CD8-positive, alpha-beta memory T cell (primary cell): Measurements from ENCODE around the gene VAMP2. TPM values are rescaled to one million over a fixed set of nuclear protein-coding genes. Genes with fewer than 3 reads are reported as not detected.

Source experiments
- CTCF ChIA-PET: fragments of 350-600 bp; sonication (Branson Sonifier 250); formaldehyde crosslinking; loops from one replicate; lab custom pipeline; 2021; ENCODE audit warnings: antibody characterized with exemption; lab: Charles Lee
- POLR2A ChIA-PET: fragments of 350-600 bp; sonication (Branson Sonifier 250); formaldehyde crosslinking; loops from one replicate; lab custom pipeline; 2021; ENCODE audit warnings: antibody characterized with exemption; lab: Charles Lee
- DNase-seq, 5 donors: peaks; one replicate each; pipeline versions ENCODE4 v3.0.0 to v3.0.0-alpha.2; 2020 to 2022; ENCODE audit warnings: mixed read lengths in 1 of 5
- H3K27ac ChIP-seq: one replicate; pipeline ENCODE4 v1.7.0; 2013; ENCODE audit warnings: low read depth, mild to moderate bottlenecking, low read length, moderate library complexity
- H3K27me3 ChIP-seq: 2 replicates; pipeline ENCODE4 v1.7.0; 2013; ENCODE audit warnings: low read length, mild to moderate bottlenecking; ENCODE audit not compliant: insufficient read depth, poor library complexity, severe bottlenecking
- H3K36me3 ChIP-seq: 2 replicates; pipeline ENCODE4 v1.7.0; 2013; ENCODE audit warnings: mild to moderate bottlenecking, low read length, moderate library complexity; ENCODE audit not compliant: insufficient read depth
- H3K4me1 ChIP-seq: 2 replicates; pipeline ENCODE4 v1.7.0; 2013; ENCODE audit warnings: mild to moderate bottlenecking, low read length, moderate library complexity; ENCODE audit not compliant: insufficient read depth
- H3K4me3 ChIP-seq: 2 replicates; pipeline ENCODE4 v1.7.0; 2013; ENCODE audit warnings: mild to moderate bottlenecking, low read length
- H3K9me3 ChIP-seq: 2 replicates; pipeline ENCODE4 v1.7.0; 2013; ENCODE audit warnings: mild to moderate bottlenecking, low read length
- H3K27ac Mint-ChIP-seq, 8 donors: one replicate each; pipeline ENCODE4 v1.8.0; 2020 to 2021; ENCODE audit warnings: mixed read lengths in 8 of 8, mild to moderate bottlenecking in 6 of 8, inconsistent platforms in 3 of 8, moderate library complexity in 3 of 8
- H3K27me3 Mint-ChIP-seq, 2 donors: one replicate each; pipeline ENCODE4 v1.8.0; 2020 to 2021; ENCODE audit warnings: mixed read lengths in 2 of 2, mild to moderate bottlenecking in 1 of 2, moderate library complexity in 1 of 2
- H3K36me3 Mint-ChIP-seq, 3 donors: one replicate each; pipeline ENCODE4 v1.8.0; 2020 to 2021; ENCODE audit warnings: mixed read lengths in 3 of 3, inconsistent platforms in 1 of 3, mild to moderate bottlenecking in 1 of 3
- H3K4me1 Mint-ChIP-seq, 3 donors: one replicate each; pipeline ENCODE4 v1.8.0; 2020 to 2021; ENCODE audit warnings: mixed read lengths in 3 of 3, inconsistent platforms in 1 of 3, mild to moderate bottlenecking in 1 of 3
- H3K4me3 Mint-ChIP-seq, 7 donors: one replicate each; pipeline ENCODE4 v1.8.0; 2020 to 2021; ENCODE audit warnings: mixed read lengths in 7 of 7, mild to moderate bottlenecking in 6 of 7, moderate library complexity in 4 of 7, inconsistent platforms in 2 of 7
- H3K9me3 Mint-ChIP-seq, 5 donors: one replicate each; pipeline ENCODE4 v1.8.0; 2020 to 2022; ENCODE audit warnings: mixed read lengths in 5 of 5, mild to moderate bottlenecking in 3 of 5, moderate library complexity in 2 of 5, inconsistent platforms in 1 of 5
- polyA plus RNA-seq: library from polyadenylated mRNA; unstranded; fragments of 300-500 nt; fragmentation: Illumina TruSeq; gene quantifications from one replicate; pipeline ENCODE4 v1.2.3, GENCODE V29; 2021
- total RNA-seq, 2 experiments: library from RNA; stranded (reverse); gene quantifications; one replicate each; pipeline ENCODE4 v1.2.3, GENCODE V29; 2021

Gene VAMP2
- total and polyA plus RNA-seq, 3 experiments from 2014 or later = 38.3 to 98.3 (median 41.0) TPM

DNA sequence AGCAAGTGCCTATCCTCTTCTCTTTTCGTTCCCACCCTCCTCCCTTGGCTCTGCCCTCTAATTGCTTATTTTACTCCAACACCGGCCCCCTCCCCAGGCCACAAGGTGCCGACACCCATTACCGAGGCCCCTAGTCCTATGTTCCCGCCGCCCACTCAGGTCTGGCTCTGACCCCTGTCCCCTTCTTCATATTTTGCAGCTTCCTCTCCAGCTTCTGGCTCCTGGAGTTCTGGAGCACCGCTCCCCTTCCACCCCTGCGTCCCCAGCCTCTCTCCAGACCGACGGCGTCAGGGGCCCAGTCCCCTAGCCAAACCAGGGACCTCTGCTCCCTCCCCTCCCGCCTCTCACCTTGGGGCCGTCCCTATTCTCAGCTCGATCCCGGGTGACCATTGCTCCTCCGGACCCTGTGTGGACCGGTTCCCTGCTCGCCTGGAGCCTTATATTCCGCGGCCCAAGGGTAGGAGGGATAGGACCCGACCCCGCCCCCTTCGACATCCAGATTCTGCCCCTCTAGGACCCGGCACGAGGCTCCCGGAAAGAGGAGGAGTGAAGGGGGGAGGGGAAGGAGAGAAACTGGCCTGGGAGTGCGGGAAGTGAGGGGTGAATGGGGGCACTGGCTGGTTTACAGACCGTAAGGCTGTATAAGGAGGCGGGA is 38.9 kb downstream of the VAMP2 start, which contains the start of gene HES7:
Gene HES7, minus strand, starts transcription at position 412 of the 655 bp plus-strand sequence. Its CDS starts 22 bp downstream, at position 390.
- ChIA-PET CTCF (interaction anchor here (0.6 to 2.7 kb wide), 11 partner anchors 9 to 124 kb away, joined by 3 to 19 read pairs (median 4); partner anchors contain the start of gene CTC1), POLR2A (interaction anchor here (0.5 to 2.4 kb wide), 7 partner anchors 15 to 258 kb away, joined by 3 to 9 read pairs (median 4); partner anchors contain the start of gene CTC1)
- H3K36me3 Mint-ChIP-seq = peaks cover 0 to 20% (median 0%) of the 10 kb centered on the region in 3 donors
- peak within 1 kb of the TSS; percentile 84 to 94 (median 90) for H3K4me3 Mint-ChIP-seq
- no peak within 1 kb of the TSS for H3K27ac ChIP-seq
- no peaks in the 10 kb centered on the region for H3K36me3 ChIP-seq
- H3K4me1 ChIP-seq = peaks cover 57% of the 10 kb centered on the region
- peak within 1 kb of the TSS; percentile 33 to 86 (median 82) for H3K27ac Mint-ChIP-seq
- peaks cover 0 to 16% (median 7%) of the 10 kb centered on the region in 5 donors for H3K9me3 Mint-ChIP-seq
- H3K27me3 Mint-ChIP-seq = peaks cover 25 to 52% of the 10 kb centered on the region in 2 donors
- H3K4me3 ChIP-seq = peak within 1 kb of the TSS; percentile 91
- H3K4me1 Mint-ChIP-seq = peaks cover 63 to 78% (median 74%) of the 10 kb centered on the region in 3 donors
- no peaks in the 10 kb centered on the region for H3K9me3 ChIP-seq
- no peak for DNase-seq
- H3K27me3 ChIP-seq = peaks cover 7% of the 10 kb centered on the region

DNA sequence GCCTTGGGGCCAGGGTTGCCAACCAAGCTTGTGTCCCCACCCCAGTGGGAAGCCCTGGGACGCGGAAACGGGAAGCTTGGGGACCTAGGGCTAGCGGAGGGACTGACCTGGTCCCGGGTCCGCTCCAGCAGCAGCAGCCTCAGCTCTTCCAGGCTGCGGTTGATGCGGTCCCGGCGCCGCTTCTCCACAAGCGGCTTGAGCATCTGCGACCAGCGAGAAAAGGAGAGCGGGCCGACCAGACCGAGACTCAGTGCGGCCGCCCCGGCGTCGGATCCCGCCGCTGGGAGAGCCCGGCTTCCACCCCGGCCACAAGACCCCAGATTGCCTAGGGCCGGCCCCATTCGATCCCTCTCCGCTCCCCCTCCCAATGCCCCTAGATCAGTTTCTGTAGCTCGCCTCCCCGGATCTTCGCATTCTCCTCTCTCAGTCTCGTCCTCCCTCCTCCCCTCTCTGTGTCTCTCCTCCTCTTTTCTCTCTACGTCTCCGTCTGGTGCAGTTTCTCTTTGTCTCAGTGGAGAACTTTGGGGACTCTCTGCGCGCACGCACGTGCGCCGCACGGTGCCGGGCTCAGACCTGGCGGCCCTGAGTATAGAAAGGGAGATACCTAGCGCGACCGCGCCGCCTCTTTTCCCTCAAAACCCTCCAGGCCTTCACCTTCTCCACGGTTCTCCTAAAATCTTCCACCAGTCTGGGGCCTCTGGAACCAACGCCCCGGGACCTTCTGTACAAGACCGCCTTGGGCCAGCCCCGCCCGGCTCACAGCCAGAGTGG is 39.6 kb downstream of the VAMP2 start:
- H3K9me3 Mint-ChIP-seq = peaks cover 0 to 17% (median 8%) of the 10 kb centered on the region in 5 donors
- Histone ChIP-seq H3K4me1 (peaks cover 63% of the 10 kb centered on the region), H3K27ac (no peak overlapping the region), H3K36me3 (no peaks in the 10 kb centered on the region), H3K9me3 (no peaks in the 10 kb centered on the region), H3K27me3 (peaks cover 7% of the 10 kb centered on the region), H3K4me3 (peak overlapping the region; percentile 91)
- POLR2A ChIA-PET = interaction anchor here (0.5 to 2.4 kb wide), 7 partner anchors 14 to 258 kb away, joined by 3 to 9 read pairs (median 3); no protein-coding TSS in a partner anchor
- peaks cover 69 to 85% (median 81%) of the 10 kb centered on the region in 3 donors for H3K4me1 Mint-ChIP-seq
- peak overlapping the region in 7 of 8 donors; percentile 8 to 85 (median 58) for H3K27ac Mint-ChIP-seq
- H3K36me3 Mint-ChIP-seq = peaks cover 0 to 24% (median 0%) of the 10 kb centered on the region in 3 donors
- H3K27me3 Mint-ChIP-seq = peaks cover 27 to 59% of the 10 kb centered on the region in 2 donors
- H3K4me3 Mint-ChIP-seq = peak overlapping the region; percentile 84 to 94 (median 90)
- CTCF ChIA-PET = interaction anchor here (0.7 to 2.7 kb wide), 5 partner anchors 10 to 177 kb away, joined by 3 to 19 read pairs (median 7); no protein-coding TSS in a partner anchor
- DNase-seq = peak in 3 of 5 donors; percentile 41 to 59 (median 49)

DNA sequence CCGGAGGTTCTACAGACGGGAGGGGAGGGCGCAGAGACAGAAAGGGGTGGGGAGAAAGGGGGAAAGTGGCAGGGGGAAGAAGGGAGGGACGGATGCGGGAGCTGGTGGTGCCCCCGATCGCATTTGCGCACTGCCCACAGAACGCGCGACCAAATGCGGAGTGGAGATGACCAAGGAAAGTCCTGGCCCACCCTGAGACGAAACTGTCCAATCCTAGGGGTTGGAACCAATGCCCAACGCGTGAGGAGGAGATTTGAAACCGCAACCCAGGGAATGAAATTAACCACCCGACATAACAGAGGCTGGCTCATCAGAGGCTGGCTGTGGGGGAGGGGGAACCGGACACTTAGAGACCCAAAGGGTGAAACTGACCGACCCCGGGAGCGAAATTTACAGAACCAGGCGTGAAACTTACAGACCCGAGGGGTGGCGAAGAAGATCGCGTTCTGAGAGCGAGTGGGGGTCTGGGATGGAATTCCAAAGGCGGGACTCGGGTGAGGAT is 40.3 kb downstream of the VAMP2 start:
- Histone ChIP-seq H3K27me3 (peaks cover 7% of the 10 kb centered on the region), H3K36me3 (no peaks in the 10 kb centered on the region), H3K4me1 (peaks cover 69% of the 10 kb centered on the region), H3K27ac (no peak overlapping the region), H3K4me3 (peak overlapping the region; percentile 91), H3K9me3 (no peaks in the 10 kb centered on the region)
- H3K9me3 Mint-ChIP-seq = peaks cover 0 to 17% (median 8%) of the 10 kb centered on the region in 5 donors
- H3K4me1 Mint-ChIP-seq = peaks cover 74 to 91% (median 87%) of the 10 kb centered on the region in 3 donors
- ChIA-PET POLR2A (interaction anchor here (0.5 to 2.4 kb wide), 7 partner anchors 13 to 99 kb away, joined by 3 to 9 read pairs (median 3); no protein-coding TSS in a partner anchor), CTCF (interaction anchor here (0.7 to 2.7 kb wide), 8 partner anchors 10 to 178 kb away, joined by 3 to 19 read pairs (median 4); no protein-coding TSS in a partner anchor)
- peak overlapping the region; percentile 84 to 94 (median 90) for H3K4me3 Mint-ChIP-seq
- DNase-seq = peak in 1 of 5 donors; percentile 12
- peak overlapping the region in 4 of 8 donors; percentile 14 to 85 (median 58) for H3K27ac Mint-ChIP-seq
- peaks cover 28 to 59% of the 10 kb centered on the region in 2 donors for H3K27me3 Mint-ChIP-seq
- H3K36me3 Mint-ChIP-seq = peaks cover 0 to 24% (median 0%) of the 10 kb centered on the region in 3 donors

DNA sequence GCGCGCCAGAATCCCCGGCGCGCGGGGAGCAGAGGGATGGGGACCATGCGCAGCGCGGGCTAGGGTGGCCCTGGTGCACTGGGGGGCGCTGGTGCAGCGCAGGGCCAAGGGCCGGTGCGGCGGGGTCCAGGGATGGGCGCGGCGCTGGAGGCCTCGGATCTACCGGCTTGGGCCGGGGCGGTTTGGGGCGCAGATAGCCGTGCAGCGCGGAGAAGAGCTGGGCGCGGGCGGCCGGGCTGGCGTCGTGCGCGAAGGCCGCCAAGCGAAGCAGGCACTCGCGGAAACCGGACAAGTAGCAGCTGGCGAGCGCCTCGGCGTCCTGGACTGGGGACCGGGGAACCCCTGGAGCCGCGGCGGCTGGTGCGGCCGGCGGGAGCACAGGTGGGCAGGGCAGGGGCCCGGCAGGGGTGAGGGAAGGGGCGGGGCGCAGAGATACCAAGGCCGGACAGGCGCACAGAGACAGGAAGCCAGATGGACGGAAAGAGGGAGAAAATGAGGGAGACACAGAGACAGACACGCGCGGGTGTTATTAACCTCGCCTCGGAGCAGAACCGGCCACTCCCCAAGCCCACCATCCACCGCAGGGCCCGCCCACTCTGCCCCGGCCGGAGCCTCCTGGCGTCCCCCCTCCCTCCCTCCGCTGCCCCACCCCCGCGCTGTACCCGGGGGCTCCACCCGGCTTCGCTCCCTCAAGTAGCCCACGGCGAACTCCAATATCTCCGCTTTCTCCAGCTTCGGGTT is 40.9 kb downstream of the VAMP2 start:
- H3K4me3 ChIP-seq = peak overlapping the region; percentile 91
- H3K9me3 ChIP-seq = no peaks in the 10 kb centered on the region
- DNase-seq = peak in 2 of 5 donors; percentile 36 to 43
- ChIA-PET CTCF (interaction anchor here (0.7 to 1.7 kb wide), 6 partner anchors 11 to 179 kb away, joined by 3 to 7 read pairs (median 4); no protein-coding TSS in a partner anchor), POLR2A (interaction anchor here (0.6 to 2.4 kb wide), 4 partner anchors 17 to 99 kb away, joined by 3 to 9 read pairs (median 4); no protein-coding TSS in a partner anchor)
- H3K27ac Mint-ChIP-seq = peak overlapping the region in 1 of 8 donors; percentile 85
- peaks cover 70 to 88% (median 84%) of the 10 kb centered on the region in 3 donors for H3K4me1 Mint-ChIP-seq
- peaks cover 67% of the 10 kb centered on the region for H3K4me1 ChIP-seq
- H3K27me3 Mint-ChIP-seq = peaks cover 28 to 55% of the 10 kb centered on the region in 2 donors
- H3K9me3 Mint-ChIP-seq = peaks cover 0 to 17% (median 8%) of the 10 kb centered on the region in 5 donors
- H3K36me3 Mint-ChIP-seq = peaks cover 0 to 24% (median 0%) of the 10 kb centered on the region in 3 donors
- H3K27me3 ChIP-seq = peaks cover 7% of the 10 kb centered on the region
- H3K27ac ChIP-seq = no peak overlapping the region
- H3K36me3 ChIP-seq = no peaks in the 10 kb centered on the region
- peak overlapping the region; percentile 84 to 94 (median 90) for H3K4me3 Mint-ChIP-seq

DNA sequence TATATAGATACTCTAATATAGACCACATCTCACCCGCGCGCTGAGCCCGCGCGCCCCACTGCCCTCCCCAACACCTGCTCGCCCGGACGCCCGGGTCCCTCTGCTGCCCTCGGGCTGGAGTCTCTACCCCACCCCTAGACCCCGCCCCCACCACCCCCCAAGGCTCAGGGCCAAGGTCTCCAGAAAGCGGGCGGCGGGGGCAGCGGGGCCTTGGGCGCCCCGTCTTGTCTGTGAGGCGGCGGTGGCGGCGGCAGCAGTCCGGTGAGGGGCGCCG is 41.4 kb downstream of the VAMP2 start:
- Histone ChIP-seq H3K9me3 (no peaks in the 10 kb centered on the region), H3K27ac (no peak overlapping the region), H3K4me3 (peak overlapping the region; percentile 92), H3K27me3 (peaks cover 12% of the 10 kb centered on the region), H3K36me3 (no peaks in the 10 kb centered on the region), H3K4me1 (peaks cover 65% of the 10 kb centered on the region)
- CTCF ChIA-PET = interaction anchor here (1.1 kb wide), 1 partner anchor 18 kb away, joined by 3 read pairs; no protein-coding TSS in a partner anchor
- H3K4me1 Mint-ChIP-seq = peaks cover 67 to 84% (median 84%) of the 10 kb centered on the region in 3 donors
- no peak for DNase-seq
- H3K27ac Mint-ChIP-seq = peak overlapping the region in 1 of 8 donors; percentile 100
- POLR2A ChIA-PET = interaction anchor here (2.1 kb wide), 1 partner anchor 35 kb away, joined by 5 read pairs; no protein-coding TSS in a partner anchor
- H3K9me3 Mint-ChIP-seq = peaks cover 0 to 17% (median 8%) of the 10 kb centered on the region in 5 donors
- peaks cover 32 to 58% of the 10 kb centered on the region in 2 donors for H3K27me3 Mint-ChIP-seq
- peak overlapping the region; percentile 84 to 98 (median 94) for H3K4me3 Mint-ChIP-seq
- peaks cover 0 to 21% (median 0%) of the 10 kb centered on the region in 3 donors for H3K36me3 Mint-ChIP-seq

DNA sequence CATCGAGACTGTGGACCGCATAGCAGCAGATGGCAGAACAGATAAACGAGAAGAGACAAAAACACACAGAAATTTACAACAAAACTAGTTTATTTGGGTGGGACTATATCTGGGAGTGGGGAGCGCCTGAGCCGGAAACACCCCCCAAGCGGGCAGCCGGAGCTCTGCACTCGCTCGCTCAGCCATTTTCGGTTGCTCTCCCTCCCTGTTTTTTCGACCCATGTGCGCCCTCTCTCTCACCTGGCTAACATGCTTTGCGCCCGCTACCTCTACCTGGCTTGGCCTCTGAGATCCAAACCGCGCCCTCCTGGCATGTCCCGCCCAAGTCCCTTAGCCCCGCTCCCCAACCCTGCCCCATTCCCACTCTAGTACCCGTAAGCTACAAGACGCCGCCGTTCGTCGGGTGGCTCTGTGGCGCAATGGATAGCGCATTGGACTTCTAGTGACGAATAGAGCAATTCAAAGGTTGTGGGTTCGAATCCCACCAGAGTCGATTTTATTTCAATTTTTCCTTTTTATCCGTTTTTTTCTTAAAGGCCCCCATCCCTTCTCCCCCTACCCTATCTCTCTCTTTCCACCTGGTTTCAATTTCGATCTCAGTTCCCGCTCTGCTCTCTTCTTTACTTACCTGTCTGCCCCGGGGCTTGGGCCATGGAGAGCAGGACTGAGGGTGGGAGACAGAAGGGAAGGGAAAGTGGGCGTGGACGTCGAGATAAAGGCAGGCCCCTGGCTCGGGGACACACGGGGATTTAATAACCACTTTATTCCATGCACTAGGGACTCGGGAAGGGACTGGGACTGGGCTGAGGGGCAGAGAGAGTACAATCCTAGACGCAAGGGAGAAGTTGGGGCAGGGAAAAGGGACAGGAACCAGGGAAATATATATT is 42.0 kb downstream of the VAMP2 start:
- Mint-ChIP-seq H3K27me3 (peaks cover 37 to 62% of the 10 kb centered on the region in 2 donors), H3K36me3 (peaks cover 0 to 18% (median 1%) of the 10 kb centered on the region in 3 donors), H3K4me1 (peaks cover 64 to 79% (median 78%) of the 10 kb centered on the region in 3 donors), H3K4me3 (peak overlapping the region; percentile 84 to 98 (median 94)), H3K27ac (peak overlapping the region; percentile 36 to 100 (median 92)), H3K9me3 (peaks cover 0 to 17% (median 8%) of the 10 kb centered on the region in 5 donors)
- Histone ChIP-seq H3K27ac (peak overlapping the region; percentile 25), H3K4me3 (peak overlapping the region; percentile 92), H3K4me1 (peaks cover 65% of the 10 kb centered on the region), H3K27me3 (peaks cover 18% of the 10 kb centered on the region), H3K9me3 (no peaks in the 10 kb centered on the region), H3K36me3 (no peaks in the 10 kb centered on the region)
- ChIA-PET CTCF (interaction anchor here (0.9 to 6.6 kb wide), 18 partner anchors 11 to 174 kb away, joined by 3 to 76 read pairs (median 20); partner anchors contain the start of genes ALOX12B, BORCS6, PER1 and SLC25A35), POLR2A (interaction anchor here (0.6 to 2.7 kb wide), 12 partner anchors 10 to 816 kb away, joined by 3 to 37 read pairs (median 8); partner anchors contain the start of genes CTC1, PER1, PFAS and VAMP2)
- peak in 4 of 5 donors; percentile 7 to 73 (median 44) for DNase-seq
